ENCODE results near the gene CYP27C1. TPM values are rescaled to one million over a fixed set of nuclear protein-coding genes. Genes with fewer than 3 reads are reported as not detected.
"Not testable (repeated sequence)": the region's sequence is repeated elsewhere in the genome, so short reads cannot be mapped to it uniquely, and the experiment has no call there.

The CYP27C1 gene
- polyA plus RNA-seq, 1 donor: 5.7 TPM

DNA sequence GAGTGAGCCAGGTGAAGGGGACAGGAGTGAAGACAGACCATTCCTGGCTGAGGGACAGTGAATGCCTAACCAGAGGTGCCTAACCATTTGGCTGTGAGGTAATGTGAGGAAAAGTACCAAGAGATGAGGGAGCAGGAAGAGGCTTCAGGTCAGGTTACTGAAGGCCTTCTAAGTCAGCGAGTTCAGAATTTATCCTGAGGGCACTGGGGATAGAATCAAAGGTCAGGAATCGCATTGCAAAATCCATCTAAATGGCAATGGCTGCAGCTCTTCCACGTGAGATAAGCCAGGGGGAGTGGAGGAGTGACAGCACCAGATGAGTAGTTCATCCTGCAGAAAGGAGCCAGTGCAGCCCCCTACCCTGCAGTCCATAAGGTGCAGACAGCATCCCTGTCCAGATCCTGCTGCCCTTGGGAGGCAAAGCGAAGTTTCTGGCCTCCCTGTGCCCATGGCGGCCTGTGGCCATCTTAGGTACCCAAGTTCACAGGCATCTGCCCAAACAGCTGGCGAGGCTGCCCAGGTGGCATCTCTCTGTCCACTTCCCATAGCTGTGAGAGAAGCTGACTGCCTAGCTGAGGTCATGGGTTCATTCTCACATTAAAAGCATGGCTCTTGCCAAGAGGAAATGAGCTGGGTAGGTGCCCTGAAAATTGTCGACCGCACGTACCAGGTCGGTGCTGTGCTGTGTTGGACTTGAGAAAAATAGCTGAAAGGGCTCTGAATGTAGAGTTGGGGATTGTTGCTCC, 49.5 kb downstream of the CYP27C1 start:
- DNase-seq: no peak

- DNase-seq: no peak
Measured at GRCh38 chr2:127170021-127170420, 50.1 kb downstream of the CYP27C1 start.

DNA sequence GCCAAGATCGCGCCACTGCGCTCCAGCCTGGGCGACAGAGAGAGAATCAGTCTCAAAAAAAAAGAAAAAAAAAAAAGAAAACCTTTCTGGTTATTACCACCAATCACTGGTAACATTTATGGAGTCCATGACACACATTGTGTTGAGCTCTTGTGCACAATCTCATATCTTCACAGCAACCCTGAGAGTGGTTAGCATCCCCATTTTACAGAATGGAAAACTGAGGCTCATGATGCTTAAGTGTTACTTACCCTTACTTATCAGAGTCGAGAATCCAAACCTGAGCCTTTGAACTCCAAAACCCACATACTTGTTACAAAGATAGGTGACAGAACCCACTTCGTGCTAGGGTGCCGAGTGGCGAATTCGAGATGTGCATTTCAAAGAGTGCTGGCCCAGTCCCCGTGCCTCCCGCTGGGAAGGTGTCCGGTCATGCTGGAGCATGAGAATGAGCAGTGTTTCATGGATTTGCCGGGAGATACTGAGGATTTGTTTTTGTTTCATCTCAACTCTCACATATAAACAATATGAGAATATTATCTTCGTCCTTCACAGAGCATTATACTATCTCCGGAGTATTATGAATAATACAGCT, 50.9 kb downstream of the CYP27C1 start:
- no peak for DNase-seq

DNA sequence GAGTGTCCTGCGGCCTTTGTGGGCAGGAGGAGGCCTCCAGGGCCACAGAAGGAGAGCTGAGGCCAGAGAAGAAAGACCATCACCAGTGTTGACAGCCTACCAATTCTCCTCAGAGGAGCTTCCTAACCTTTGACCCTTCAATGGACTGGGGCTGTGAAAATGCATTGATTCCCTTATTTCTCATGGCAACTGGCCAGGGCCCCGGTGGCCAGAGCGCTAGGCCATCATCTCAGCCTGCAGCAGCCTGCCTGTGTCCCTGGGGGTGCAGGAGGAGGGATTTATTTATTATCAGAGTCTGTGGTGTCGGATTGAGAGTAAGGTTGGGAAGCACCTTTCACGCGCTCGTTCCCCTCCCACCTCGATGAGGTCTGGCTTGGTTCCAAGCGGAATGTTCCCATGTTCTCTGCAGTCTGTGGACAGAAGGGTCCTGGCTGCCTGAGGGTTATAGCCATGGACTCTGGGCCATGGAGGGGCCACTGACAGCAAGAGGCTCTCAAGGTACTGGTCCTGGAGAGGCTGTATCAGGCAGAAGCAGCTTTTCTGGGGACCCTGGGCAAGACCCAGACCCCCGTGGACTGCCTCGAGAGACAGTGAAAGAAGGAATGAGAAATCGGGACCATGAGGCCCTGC, 53.8 kb downstream of the CYP27C1 start:
- DNase-seq: no peak

DNA sequence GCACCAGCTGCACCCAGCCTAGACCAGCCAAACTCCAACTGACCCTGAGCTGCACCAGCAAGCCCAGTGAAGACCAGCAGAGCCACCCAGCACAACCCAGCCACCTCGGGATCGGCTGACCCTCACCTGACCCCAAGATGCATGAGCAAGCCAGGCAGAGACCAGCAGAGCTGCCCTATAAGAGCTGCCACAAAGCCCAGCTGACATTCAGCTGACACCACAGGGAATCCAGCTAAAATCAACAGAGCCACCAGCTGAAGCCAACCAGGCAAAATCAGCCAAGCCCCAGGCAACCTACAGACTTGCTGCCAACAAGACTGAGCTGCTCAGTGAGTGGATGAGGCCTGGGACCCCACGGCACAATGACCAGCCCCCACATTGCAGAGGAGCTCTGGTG, 54.6 kb downstream of the CYP27C1 start:
- DNase-seq: no peak

GRCh38 chr2:127164761-127165538, 55.1 kb downstream of the CYP27C1 start:
- no peak for DNase-seq

GRCh38 chr2:127163921-127164320, 56.2 kb downstream of the CYP27C1 start:
- no peak for DNase-seq

DNA sequence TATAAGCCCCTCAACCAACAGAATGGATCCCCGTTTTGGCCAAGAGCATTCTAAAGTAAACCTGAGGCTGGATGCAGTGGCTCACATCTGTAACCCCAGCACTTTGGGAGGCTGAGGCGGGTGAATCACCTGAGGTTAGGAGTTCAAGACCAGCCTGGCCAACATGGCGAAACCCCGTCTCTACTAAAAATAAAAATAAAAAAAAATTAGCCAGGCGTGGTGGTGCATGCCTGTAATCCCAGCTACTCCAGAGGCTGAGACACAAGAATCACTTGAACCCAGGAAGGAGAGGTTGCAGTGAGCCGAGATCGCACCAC, 57.1 kb downstream of the CYP27C1 start:
- not testable (repeated sequence) for DNase-seq

GRCh38 chr2:127162261-127163089, 57.6 kb downstream of the CYP27C1 start:
- no peak for DNase-seq

- DNase-seq: no peak
Measured at GRCh38 chr2:127161176-127162136, 58.6 kb downstream of the CYP27C1 start.

DNA sequence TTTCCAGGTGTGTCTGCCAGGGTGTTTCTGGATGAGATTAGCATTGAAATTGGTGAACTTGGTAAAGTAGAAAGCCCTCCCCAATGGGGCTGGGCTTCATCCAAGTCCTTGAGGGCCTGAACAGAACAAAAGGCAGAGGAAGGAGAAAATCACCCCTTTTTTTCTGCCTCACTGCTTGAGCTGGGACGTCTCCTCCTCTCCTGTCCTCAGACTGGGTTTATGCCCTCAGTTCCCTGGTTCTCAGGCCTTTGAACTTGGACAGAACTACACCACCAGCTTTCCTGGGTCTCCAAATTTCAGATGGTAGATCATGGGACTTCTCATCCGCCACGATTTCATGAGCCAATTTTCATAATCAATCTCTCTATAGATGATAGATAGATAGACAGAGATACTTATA, 59.4 kb downstream of the CYP27C1 start:
- no peak for DNase-seq

GRCh38 chr2:127159543-127159942, 60.6 kb downstream of the CYP27C1 start:
- DNase-seq: no peak

GRCh38 chr2:127158614-127159290, 61.3 kb downstream of the CYP27C1 start:
- no peak for DNase-seq

DNA sequence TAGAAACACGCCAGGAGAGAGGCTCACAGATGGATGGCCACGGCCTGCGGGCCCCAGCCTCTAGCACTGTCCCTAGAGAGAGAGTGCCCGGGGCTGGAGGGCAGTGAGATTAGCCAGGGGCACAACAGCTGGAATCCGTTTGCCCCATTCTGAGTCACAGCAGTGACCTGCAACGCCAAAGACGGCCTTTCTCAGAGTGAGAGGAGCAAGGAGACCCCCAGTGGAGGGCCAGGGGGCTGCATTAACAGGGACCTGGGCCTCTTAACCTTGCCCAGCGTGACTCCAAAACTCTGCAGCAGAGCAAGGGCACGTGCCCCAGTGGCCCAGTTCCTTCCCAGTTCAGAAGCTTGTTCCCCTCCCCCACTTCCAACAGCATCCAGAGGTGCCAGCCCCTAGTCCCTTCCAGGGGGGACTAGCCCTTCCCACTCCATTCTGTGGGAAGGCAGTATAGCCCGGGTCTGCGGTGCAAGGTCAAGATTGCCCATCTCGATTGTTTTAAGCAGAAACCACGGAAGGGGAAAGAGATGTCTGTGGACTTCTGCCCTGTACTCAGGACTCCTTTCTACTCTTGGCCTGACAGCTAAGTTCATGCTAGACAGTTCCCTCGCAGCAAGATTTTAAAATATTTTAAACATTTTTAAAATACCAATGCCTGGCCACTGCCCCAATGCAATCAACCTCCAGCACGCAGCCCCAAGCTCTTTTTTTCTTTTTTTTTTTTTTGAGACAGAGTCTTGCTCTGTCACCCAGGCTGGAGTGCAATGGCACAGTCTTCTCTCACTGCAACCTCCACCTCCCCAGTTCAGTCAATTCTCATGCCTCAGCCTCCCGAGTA, 62.2 kb downstream of the CYP27C1 start:
- no peak for DNase-seq

DNA sequence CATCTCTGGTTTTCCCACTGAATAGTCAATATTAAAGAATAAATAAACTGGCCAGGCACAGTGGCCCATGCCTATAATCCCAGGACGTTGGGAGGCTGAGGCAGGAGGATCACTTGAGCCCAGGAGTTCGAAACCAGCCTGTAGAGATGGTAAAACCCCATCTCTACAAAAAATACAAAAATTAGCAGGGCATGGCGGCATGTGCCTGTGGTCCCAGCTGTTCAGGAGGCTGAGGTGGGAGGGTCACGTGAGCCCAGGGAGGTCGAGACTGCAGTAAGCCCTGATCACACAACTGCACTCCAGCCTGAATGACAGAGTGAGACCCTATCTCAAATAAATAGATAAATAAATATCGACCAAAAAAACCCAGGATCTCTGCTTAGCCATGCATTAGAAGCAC, 63.0 kb downstream of the CYP27C1 start:
- DNase-seq: no peak

DNA sequence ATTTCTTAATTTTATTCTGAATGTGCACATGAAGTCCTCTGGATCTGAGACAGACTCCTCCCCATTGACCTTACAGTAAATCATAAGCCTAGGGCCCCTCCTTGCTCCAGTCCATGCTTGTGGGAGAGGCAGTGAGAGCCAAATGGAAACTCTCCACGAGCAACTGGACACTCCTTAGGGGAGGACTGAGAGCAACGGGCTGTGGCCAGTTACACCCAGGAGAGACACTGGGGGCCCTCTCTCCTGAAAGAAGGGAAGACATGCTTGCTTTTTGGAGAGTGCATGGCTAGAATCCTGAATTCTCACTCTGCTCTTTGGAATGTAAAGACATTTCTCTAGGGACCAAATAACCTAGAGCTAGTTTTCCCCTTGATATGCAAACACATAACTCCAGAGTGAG, 64.2 kb downstream of the CYP27C1 start:
- DNase-seq: peak; percentile 78

- DNase-seq: no peak
Measured at GRCh38 chr2:127155028-127155581, 65.0 kb downstream of the CYP27C1 start.

GRCh38 chr2:127154396-127154795, 65.7 kb downstream of the CYP27C1 start:
- DNase-seq: no peak

- DNase-seq: no peak
Measured at GRCh38 chr2:127153691-127154158, 66.4 kb downstream of the CYP27C1 start.
